ENCODE data around the gene NAV2. TPM values are rescaled to one million over a fixed set of nuclear protein-coding genes. Genes with fewer than 3 reads are reported as not detected.
"Not testable (repeated sequence)": the region's sequence is repeated elsewhere in the genome, so short reads cannot be mapped to it uniquely, and the experiment has no call there.

Gene NAV2
- total RNA-seq, 2 donors from 2014 or later, result 26.4 to 35.5 TPM

- no peak overlapping the region for H3K4me3 ChIP-seq
- intact Hi-C loops (cut with DNase I), result no loop called here
- H3K9me3 ChIP-seq, result no peaks in the 10 kb centered on the region
- DNase-seq (no peak), ATAC-seq (no peak)
- WGBS, 2 donors, result 87 to 88% methylated on average over 3 of the region's 3 CpGs
- H3K27ac ChIP-seq, result no peak overlapping the region
- peaks cover 11% of the 10 kb centered on the region for H3K4me1 ChIP-seq
- H3K27me3 ChIP-seq, result no peaks in the 10 kb centered on the region
- TF ChIP-seq POLR2A (IDR thresholded peaks at IDR 0.05), result no peak
- no peaks in the 10 kb centered on the region for H3K36me3 ChIP-seq (replicated peaks in 1 of 2; ENCODE audit: insufficient read depth in 1 of 2, low read depth in 2 of 2)
Observed at GRCh38 chr11:19921976-19922688, 209.5 kb downstream of the NAV2 start.

GRCh38 chr11:19922689-19923035, 210.0 kb downstream of the NAV2 start:
- no peak overlapping the region for H3K4me3 ChIP-seq
- TF ChIP-seq CTCF (IDR thresholded peaks at IDR 0.05) (no peak), POLR2A (IDR thresholded peaks at IDR 0.05) (no peak)
- H3K4me1 ChIP-seq, result peaks cover 11% of the 10 kb centered on the region
- no peaks in the 10 kb centered on the region for H3K27me3 ChIP-seq
- 75 to 91% methylated on average over 3 of the region's 3 CpGs for WGBS, 2 donors
- no peak for ATAC-seq
- intact Hi-C loops (cut with DNase I), result no loop called here
- no peaks in the 10 kb centered on the region for H3K9me3 ChIP-seq
- H3K36me3 ChIP-seq (replicated peaks in 1 of 2; ENCODE audit: insufficient read depth in 1 of 2, low read depth in 2 of 2), result no peaks in the 10 kb centered on the region
- DNase-seq, result no peak
- H3K27ac ChIP-seq, result no peak overlapping the region

- H3K27me3 ChIP-seq, result no peaks in the 10 kb centered on the region
- WGBS, 2 donors, result 85 to 95% methylated on average over 1 of the region's 1 CpG
- no peaks in the 10 kb centered on the region for H3K9me3 ChIP-seq
- H3K27ac ChIP-seq, result no peak overlapping the region
- DNase-seq, result no peak
- no peak for TF ChIP-seq POLR2A (IDR thresholded peaks at IDR 0.05)
- TF ChIP-seq CTCF (IDR thresholded peaks at IDR 0.05), result no peak
- H3K4me3 ChIP-seq, result no peak overlapping the region
- intact Hi-C loops (cut with DNase I), result no loop called here
- H3K4me1 ChIP-seq, result peaks cover 11% of the 10 kb centered on the region
- ATAC-seq, result no peak
- H3K36me3 ChIP-seq (replicated peaks in 1 of 2; ENCODE audit: insufficient read depth in 1 of 2, low read depth in 2 of 2), result no peaks in the 10 kb centered on the region
Observed at GRCh38 chr11:19923626-19924025, 211.0 kb downstream of the NAV2 start.

GRCh38 chr11:19924311-19924710, 211.7 kb downstream of the NAV2 start:
- no peaks in the 10 kb centered on the region for H3K36me3 ChIP-seq (replicated peaks in 1 of 2; ENCODE audit: insufficient read depth in 1 of 2, low read depth in 2 of 2)
- ATAC-seq, result no peak
- no peak for DNase-seq
- WGBS, 2 donors, result 81 to 91% methylated on average over 1 of the region's 1 CpG
- no peak overlapping the region for H3K27ac ChIP-seq
- peaks cover 6% of the 10 kb centered on the region for H3K4me1 ChIP-seq
- intact Hi-C loops (cut with DNase I), result no loop called here
- no peak for TF ChIP-seq CTCF (IDR thresholded peaks at IDR 0.05)
- no peak for TF ChIP-seq POLR2A (IDR thresholded peaks at IDR 0.05)
- no peaks in the 10 kb centered on the region for H3K9me3 ChIP-seq
- no peaks in the 10 kb centered on the region for H3K27me3 ChIP-seq
- H3K4me3 ChIP-seq, result no peak overlapping the region

- H3K27ac ChIP-seq, result no peak overlapping the region
Observed at GRCh38 chr11:19924716-19925115, 212.1 kb downstream of the NAV2 start.

GRCh38 chr11:19927403-19927802, 214.8 kb downstream of the NAV2 start:
- H3K27me3 ChIP-seq; H3K9me3 ChIP-seq; H3K27ac ChIP-seq; H3K4me3 ChIP-seq; H3K4me1 ChIP-seq; intact Hi-C loops (cut with DNase I); DNase-seq; H3K36me3 ChIP-seq (replicated peaks in 1 of 2; ENCODE audit: insufficient read depth in 1 of 2, low read depth in 2 of 2); ATAC-seq: not testable (repeated sequence)
- WGBS, 2 donors, result 89 to 100% methylated on average over 2 of the region's 2 CpGs

More at GRCh38 chr11:19924716-19925115, 212.1 kb downstream of the NAV2 start:
- peaks cover 1% of the 10 kb centered on the region for H3K4me1 ChIP-seq
- intact Hi-C loops (cut with DNase I), result no loop called here
- 0% methylated on average over 1 of the region's 1 CpG for WGBS, 2 donors
- no peak overlapping the region for H3K4me3 ChIP-seq
- no peaks in the 10 kb centered on the region for H3K9me3 ChIP-seq
- ATAC-seq, result no peak
- H3K36me3 ChIP-seq (replicated peaks in 1 of 2; ENCODE audit: insufficient read depth in 1 of 2, low read depth in 2 of 2), result no peaks in the 10 kb centered on the region
- no peaks in the 10 kb centered on the region for H3K27me3 ChIP-seq
- TF ChIP-seq CTCF (IDR thresholded peaks at IDR 0.05) (no peak), POLR2A (IDR thresholded peaks at IDR 0.05) (no peak)
- DNase-seq, result no peak

Data from body of pancreas (tissue), 4 donors.